Retinal pigment epithelial cell (primary cell): ENCODE results near the gene PNLIPRP2.

Experiments
- DNase-seq: peaks from one replicate; pipeline ENCODE4 v3.0.0-alpha.2; 2010; ENCODE audit warnings: low read depth
- H3K4me3 ChIP-seq: 2 replicates; pipeline ENCODE4 v1.5.1; 2011; ENCODE audit warnings: mild to moderate bottlenecking, low read length, control low read depth, moderate library complexity
- TF ChIP-seq, protein P1 (sequence below): conservative IDR thresholded peaks from 2 replicates; pipeline ENCODE4 v1.5.1; 2011; ENCODE audit warnings: low read depth, low read length, control low read depth, inconsistent platforms

Gene PNLIPRP2

DNA sequence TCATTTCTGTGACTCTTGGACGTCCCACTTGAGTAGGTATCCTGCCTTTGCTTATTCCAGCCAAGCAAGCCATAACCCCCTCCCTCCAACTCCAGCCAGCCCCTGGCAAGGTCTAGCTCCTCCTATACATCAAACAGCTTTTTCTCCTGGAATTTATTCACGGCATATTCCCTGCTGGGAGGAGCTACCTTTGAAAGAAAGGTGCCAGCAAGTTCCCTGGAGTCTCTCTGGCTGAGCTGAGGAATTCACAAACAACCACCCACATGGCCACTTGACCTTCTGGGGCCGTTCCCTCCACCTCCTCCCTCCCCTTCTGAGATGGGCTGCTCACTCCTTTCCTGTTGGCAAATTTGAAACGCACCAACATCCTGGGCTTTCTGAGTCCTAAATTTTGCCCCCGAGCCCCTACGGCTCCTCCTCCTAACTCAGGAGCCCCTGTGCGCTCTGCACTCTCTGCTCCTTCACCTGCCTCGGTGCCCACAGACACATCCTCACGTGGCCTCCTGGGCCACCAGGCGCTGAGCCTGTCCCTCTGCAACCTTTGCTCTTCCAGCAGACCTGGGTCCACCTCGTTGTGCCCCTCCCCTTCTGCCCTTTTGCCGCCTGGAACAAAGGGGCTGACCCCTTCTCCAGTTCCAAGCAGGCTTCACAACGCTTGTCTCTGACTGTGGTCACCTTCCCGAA is 73.6 kb downstream of the PNLIPRP2 start:
- H3K4me3 ChIP-seq = no peak overlapping the region
- DNase-seq = no peak
- TF ChIP-seq, protein P1, sequence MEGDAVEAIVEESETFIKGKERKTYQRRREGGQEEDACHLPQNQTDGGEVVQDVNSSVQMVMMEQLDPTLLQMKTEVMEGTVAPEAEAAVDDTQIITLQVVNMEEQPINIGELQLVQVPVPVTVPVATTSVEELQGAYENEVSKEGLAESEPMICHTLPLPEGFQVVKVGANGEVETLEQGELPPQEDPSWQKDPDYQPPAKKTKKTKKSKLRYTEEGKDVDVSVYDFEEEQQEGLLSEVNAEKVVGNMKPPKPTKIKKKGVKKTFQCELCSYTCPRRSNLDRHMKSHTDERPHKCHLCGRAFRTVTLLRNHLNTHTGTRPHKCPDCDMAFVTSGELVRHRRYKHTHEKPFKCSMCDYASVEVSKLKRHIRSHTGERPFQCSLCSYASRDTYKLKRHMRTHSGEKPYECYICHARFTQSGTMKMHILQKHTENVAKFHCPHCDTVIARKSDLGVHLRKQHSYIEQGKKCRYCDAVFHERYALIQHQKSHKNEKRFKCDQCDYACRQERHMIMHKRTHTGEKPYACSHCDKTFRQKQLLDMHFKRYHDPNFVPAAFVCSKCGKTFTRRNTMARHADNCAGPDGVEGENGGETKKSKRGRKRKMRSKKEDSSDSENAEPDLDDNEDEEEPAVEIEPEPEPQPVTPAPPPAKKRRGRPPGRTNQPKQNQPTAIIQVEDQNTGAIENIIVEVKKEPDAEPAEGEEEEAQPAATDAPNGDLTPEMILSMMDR = no peak
